ENCODE measurements around the gene ATMIN.

ATMIN gene

GRCh38 chr16:81035398-81035974 is at the start of gene ATMIN:
TSS of gene ATMIN (plus strand) at chr16:81035842. CDS start at chr16:81035871, 29 bp downstream.
- peak; percentile 63 for DNase-seq (ENCODE audit: low spot score)

GRCh38 chr16:80986557-80986956 is 49.1 kb upstream of the ATMIN start:
- DNase-seq (ENCODE audit: low spot score) = no peak

- no peak for DNase-seq (ENCODE audit: low spot score)
Measured at GRCh38 chr16:80988756-80989155, 46.9 kb upstream of the ATMIN start.

GRCh38 chr16:80989801-80990200 is 45.8 kb upstream of the ATMIN start:
- peak; percentile 24 for DNase-seq (ENCODE audit: low spot score)

GRCh38 chr16:80990577-80990976 is 45.1 kb upstream of the ATMIN start:
- no peak for DNase-seq (ENCODE audit: low spot score)

GRCh38 chr16:80990978-80991377 is 44.7 kb upstream of the ATMIN start:
- DNase-seq (ENCODE audit: low spot score) = no peak

GRCh38 chr16:80991792-80992430 is 43.7 kb upstream of the ATMIN start:
- no peak for DNase-seq (ENCODE audit: low spot score)

- no peak for DNase-seq (ENCODE audit: low spot score)
Measured at GRCh38 chr16:80992676-80993293, 42.9 kb upstream of the ATMIN start.

- DNase-seq (ENCODE audit: low spot score) = no peak
Measured at GRCh38 chr16:80993307-80993706, 42.3 kb upstream of the ATMIN start.

GRCh38 chr16:80993834-80994233 is 41.8 kb upstream of the ATMIN start:
- DNase-seq (ENCODE audit: low spot score) = no peak

GRCh38 chr16:80994451-80994850 is 41.2 kb upstream of the ATMIN start:
- DNase-seq (ENCODE audit: low spot score) = no peak

- no peak for DNase-seq (ENCODE audit: low spot score)
Measured at GRCh38 chr16:80996688-80997138, 38.9 kb upstream of the ATMIN start.

GRCh38 chr16:80997139-80997798 is 38.4 kb upstream of the ATMIN start:
- DNase-seq (ENCODE audit: low spot score) = no peak

GRCh38 chr16:80997964-80998620 is 37.5 kb upstream of the ATMIN start:
- DNase-seq (ENCODE audit: low spot score) = no peak

GRCh38 chr16:81000873-81001272 is 34.8 kb upstream of the ATMIN start:
- no peak for DNase-seq (ENCODE audit: low spot score)

GRCh38 chr16:81001330-81001729 is 34.3 kb upstream of the ATMIN start:
- DNase-seq (ENCODE audit: low spot score) = no peak

- DNase-seq (ENCODE audit: low spot score) = no peak
Measured at GRCh38 chr16:81003064-81003463, 32.6 kb upstream of the ATMIN start.

- no peak for DNase-seq (ENCODE audit: low spot score)
Measured at GRCh38 chr16:81003610-81004460, 31.8 kb upstream of the ATMIN start.

GRCh38 chr16:81004646-81005353 is 30.8 kb upstream of the ATMIN start:
- no peak for DNase-seq (ENCODE audit: low spot score)

- DNase-seq (ENCODE audit: low spot score) = no peak
Measured at GRCh38 chr16:81005610-81006161, 30.0 kb upstream of the ATMIN start.

All from COLO829 (cell line).